GM19452 (cell line): Measurements from ENCODE around the gene GIPC1.

Source experiments
- ATAC-seq: cut with Tn5 transposase; IDR thresholded peaks from one replicate; pipeline ENCODE4 v1.9.1; 2021; ENCODE audit not compliant: unreplicated experiment

The GIPC1 gene

DNA sequence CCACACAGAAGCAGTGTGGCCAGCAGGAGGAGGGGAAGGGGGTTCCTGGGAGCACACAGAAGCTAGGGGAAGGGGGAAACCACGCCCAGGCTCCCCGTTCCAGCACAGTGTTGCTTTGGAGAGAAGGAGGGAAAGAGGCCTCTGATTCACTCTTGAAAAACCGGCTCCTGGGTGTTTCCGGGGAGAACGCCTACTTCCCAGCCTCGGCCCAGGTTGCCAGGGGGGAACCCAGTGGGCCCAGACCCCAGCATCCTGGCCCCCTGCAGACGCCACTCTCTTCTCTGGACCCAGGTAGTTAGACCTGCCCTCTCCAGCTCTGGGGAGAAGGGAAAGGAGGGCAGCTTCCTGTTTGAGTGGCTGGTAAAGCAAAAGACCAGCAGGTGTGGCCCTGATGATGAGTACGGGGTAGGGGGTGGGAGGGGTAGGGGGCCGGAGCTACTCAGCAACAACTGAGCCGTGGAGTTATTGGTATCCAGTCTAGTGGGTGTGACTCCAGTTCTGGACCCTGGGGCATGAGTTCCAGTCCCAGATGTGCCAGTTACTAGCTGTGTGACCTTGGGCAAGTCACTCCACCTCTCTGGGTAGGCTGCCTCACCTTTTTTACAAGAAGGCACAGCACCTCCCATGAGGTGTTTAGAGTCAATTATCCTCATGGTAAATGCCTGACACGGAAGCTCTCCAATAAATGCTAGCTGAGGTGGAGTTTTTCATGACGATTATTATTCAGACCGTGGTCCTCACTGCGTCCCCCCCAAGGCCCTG lies 836 bp downstream of the GIPC1 start:
- no peak for ATAC-seq

DNA sequence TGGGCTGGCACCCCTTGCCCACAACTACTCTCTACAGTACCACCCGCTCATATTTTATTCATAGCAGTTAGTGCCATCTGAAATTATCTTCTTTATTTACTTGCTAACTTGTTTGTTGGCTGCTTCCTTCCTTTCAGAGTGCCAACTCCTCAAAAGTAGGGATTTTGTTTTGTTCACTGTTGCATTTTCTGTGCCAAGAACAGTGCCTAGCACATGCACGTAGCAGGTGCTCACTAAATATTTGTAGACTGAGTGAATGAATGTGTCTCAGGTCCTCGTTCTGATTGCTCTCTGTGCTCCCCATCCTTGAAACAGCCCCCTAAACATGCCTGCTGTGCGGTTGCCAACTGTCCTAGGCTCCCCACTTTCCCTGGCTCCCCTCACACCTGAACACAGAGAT lies 1.5 kb downstream of the GIPC1 start:
- no peak for ATAC-seq

- ATAC-seq: no peak
Observed at GRCh38 chr19:14492756-14493337, 3.1 kb downstream of the GIPC1 start.

DNA sequence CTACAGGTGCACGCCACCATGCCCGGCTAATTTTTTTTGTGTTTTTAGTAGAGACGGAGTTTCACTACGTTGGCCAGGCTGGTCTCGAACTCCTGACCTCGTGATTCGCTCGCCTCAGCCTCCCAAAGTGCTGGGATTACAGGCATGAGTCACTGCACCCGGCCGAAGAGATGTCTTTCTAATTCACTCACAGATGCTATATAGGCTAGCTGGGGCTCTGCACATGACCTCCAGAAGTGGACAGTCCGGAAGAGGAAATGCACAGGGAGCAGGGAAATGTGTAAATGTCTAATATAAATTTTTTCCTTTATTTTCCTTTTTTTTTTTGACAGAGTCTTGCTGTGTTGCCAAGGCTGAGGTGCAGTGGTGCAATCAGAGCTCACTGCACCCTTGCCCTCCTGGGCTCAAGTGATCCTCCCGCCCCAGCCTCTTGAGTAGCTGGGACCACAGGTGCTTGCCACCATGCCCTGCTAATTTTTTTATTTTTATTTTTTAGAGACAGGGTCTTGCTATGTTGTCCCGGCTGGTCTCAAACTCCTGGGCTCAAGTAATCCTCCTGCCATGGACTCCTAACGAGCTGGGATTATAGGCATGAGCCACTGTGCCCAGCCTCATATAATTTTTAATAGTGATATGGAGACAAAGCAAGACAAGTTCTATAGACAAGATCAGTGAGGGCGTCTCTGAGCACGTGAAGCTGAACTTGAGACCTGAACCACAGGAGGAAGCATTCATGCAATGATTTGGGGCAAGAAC lies 8.4 kb downstream of the GIPC1 start:
- no peak for ATAC-seq

DNA sequence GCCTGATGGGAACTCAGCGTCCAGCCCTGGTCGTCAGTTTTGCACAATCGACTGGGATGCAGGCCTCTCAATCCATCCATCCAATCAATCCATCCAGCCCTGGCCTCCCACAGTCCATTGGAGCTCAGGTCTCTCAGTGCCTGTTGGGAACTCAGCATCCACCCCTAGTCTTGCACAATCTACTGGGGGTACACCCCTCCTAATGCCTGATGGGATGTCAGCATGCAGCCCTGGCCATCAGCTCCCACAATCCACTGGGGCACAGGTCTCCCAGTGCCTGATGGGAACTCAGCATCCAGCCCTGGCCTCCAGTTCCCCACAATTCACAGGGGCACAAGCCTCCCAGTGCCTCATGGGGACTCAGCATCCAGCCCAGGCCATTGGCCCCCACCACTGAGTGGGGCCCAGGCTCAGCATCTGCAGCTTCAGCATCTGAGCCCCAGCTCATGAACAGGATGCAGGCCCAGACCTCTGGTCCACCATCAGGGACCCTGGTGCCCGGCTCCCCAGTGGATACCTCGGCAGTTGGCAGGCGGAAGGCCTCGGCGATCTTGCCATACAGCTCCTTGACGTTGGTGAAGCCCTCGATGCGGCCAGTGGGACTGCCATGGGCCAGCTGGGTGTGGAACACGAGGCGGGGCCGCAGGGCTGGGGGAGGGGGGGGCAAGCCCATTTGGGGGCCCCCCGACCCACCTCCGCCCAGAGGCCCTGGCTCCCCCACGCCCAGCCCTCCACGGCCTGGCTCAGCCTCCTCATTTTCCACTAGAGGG lies 13.6 kb downstream of the GIPC1 start:
- no peak for ATAC-seq

DNA sequence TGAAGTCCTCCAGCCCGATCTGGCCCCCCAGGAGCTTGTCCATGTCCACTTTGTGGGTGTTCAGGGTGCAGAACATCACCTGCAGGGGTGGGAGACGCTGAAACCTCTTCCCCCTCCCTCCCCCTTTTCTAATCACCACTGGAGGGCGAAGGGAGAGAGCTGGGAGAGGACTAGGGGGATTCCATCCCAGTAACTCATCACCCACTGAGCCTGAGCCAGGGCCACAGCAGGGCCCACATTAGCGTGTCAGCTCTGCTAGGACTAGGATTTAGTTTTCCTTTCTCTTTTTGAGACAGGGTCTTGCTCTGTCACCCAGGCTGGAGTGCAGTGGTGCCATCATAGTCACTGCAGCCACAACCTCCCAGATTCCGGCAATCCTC lies 15.2 kb downstream of the GIPC1 start:
- no peak for ATAC-seq

- ATAC-seq: no peak
Observed at GRCh38 chr19:14479975-14480699, 15.8 kb downstream of the GIPC1 start.

DNA sequence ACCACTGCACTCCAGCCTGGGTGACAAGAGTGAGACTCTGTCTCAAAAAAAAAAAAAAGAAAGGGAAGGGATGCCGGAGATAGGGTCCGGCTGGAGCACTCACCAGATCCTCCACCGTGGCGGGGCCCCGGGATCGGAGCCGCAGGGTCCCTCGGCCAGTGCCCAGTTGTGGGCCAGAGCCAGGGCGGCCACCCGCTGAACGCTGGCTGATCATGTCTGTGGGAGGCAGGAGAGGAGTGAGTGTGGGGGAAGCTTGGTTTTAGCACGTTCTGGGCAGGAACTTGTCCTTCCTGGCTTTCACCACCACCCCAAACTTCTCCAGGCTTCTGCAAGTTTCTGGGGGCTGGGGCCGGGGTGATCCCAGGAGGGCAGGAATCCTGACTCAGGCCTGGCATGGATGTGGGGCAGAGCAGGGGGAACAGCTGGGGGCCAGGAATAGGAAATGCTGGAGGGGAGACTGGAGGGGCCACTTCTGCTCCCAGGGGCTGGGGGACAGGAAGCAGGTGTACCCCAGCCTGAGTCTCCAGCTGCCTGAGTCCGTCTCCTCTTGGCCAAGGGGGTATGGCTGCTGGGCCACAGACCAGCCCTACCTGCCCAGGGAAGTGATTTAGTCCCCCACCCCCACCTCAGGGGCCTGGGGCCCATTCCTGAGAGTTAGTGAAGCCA lies 16.5 kb downstream of the GIPC1 start:
- ATAC-seq: no peak

GRCh38 chr19:14478113-14478545 lies 17.8 kb downstream of the GIPC1 start:
- ATAC-seq: no peak

GRCh38 chr19:14477418-14478112 lies 18.4 kb downstream of the GIPC1 start:
- no peak for ATAC-seq

DNA sequence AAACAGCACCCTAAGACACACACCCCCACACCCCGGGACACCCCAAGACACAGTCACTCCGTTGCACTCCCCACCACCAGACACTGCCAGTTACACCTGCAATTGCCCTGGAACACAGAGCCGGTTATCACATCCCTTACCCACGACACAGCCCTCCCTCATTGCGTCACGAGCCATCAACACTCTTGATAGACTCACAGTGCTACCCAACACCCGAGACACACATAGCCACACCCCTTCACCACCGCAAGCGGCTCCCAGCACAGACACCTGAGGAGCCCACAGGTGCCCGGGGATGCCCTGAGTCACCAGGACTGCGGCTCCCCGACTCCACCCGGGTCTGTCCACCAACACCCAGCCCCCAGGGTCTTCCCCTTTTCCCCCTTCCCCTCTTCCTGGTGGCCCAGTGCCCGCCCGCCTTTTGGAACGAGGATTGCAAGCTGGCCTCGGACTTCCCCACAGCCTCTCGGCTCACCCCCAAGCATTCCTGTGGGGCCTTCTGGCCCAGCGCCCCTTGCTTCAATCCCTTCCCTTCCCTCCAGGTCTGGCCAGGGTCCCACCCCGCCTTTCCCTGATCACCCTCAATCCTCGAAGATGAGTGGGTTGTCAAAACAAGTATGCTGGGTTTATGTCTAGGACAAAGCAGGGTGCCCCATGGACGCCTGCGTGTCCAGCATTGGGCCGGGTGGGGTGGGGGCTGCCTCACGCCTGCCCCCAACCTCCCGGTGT lies 19.1 kb downstream of the GIPC1 start:
- ATAC-seq: no peak

- ATAC-seq: no peak
Observed at GRCh38 chr19:14476327-14476672, 19.6 kb downstream of the GIPC1 start.

DNA sequence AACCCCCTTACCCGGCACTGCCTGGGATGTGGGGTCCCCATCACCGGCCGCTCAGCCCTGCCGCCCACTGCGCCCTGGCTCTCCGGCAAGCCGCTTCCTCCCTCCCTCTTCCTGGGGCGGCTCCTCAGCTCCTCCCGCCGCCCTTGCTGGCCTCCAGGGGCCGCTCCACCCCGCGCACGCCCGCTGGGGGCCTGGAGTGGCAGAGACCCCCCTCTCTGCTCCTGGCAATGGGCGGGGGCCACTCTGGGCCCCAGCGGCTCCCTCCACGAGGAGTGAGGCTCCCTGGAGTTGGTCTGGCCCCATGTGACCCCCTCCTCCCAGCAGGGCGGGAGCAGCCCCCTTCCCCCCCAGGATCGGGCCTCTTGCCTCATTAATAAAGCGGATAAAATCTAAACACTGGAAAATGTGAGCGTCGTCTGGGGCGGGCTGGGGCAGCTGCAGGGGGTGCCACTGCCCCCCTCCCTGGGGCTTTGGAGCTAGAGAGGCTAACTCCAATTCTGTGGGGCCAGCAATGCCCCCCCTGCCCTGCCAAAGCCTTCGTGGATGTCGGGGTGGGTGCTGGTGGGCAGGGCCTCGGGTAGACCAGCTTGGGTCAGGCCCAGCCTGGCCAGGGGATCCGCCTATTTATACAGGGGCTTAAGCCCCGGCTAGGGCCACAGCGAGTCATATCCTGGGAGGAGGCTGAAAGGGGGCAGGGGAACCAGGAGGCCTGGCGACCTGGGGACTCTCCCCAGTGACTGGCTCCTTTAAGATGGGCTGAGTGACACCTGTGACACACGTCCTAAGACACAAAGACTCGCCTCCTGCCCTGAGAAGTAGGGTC lies 20.5 kb downstream of the GIPC1 start, which contains the start of gene PTGER1:
Gene PTGER1 (minus strand): TSS at position 104 of the 823 bp plus-strand sequence. CDS start 1,034 bp downstream, outside the sequence.
- ATAC-seq: no peak

DNA sequence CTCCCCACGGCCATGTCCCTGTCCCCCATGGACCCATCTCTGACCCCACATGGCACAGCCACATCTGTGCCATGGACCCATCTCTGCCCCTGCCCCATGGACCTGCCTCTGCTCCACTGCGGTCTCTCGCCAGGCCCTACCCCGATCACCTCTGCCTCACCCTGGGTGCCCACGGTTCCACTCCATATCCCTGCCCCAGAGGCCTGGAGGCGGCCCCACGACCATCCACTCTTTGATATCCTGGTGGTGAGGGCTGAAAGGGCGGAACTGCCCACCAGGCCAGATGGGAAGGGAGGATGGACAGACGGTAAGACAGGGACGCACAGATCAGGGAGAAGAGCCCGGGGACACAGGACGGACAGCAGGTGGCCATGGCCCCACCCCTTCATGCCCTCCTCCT lies 21.1 kb downstream of the GIPC1 start:
- ATAC-seq: no peak

DNA sequence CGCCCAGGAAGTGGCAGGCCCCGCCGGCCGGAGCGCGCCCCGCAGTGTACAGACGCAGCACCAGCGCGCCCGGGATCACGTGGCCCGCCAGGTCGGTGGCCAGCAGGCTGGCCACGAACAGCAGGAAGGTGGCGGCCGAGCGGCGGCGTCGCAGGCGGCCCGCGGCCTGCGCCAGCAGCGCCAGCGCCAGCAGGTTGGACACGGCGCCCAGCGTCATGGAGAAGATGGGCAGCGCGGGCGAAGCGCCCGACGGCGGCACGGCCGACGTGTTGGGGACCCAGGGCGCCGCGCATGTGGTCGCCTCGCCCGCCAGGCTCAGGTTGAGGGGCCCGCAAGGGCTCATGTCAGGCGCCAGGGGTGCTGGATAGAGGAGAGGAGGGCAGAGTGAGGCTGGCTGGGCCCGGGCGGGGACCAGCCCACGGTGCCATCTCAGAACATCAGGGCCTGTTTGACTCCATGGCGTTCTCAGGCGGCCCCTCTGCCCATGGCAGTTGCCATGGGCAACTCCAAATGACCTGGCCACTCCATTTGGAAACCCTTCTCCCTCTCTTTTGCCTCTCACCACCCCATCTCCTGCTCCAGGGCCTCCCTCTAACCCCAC lies 21.8 kb downstream of the GIPC1 start:
- ATAC-seq: no peak

- ATAC-seq: no peak
Observed at GRCh38 chr19:14473073-14473977, 22.6 kb downstream of the GIPC1 start.
